Effector memory CD8-positive, alpha-beta T cell (primary cell): ENCODE measurements around the gene TTLL9.
"Not testable (repeated sequence)": the region's sequence is repeated elsewhere in the genome, so short reads cannot be mapped to it uniquely, and the experiment has no call there.

Source experiments
- ATAC-seq: fragments of 150-1000 bp; cut with Tn5 transposase; replicated peaks from 2 replicates; pipeline ENCODE4 v1.10.0; 2021; ENCODE audit warnings: mild to moderate bottlenecking, moderate library complexity
- DNase-seq, 3 experiments: peaks; one replicate each; pipeline ENCODE4 v3.0.0; 2021
- H3K27ac Mint-ChIP-seq, 2 donors: one replicate each; pipeline ENCODE4 v1.8.0; 2022; ENCODE audit warnings: mild to moderate bottlenecking in 2 of 2, mixed read lengths in 2 of 2, moderate library complexity in 2 of 2
- H3K27me3 Mint-ChIP-seq, 2 donors: one replicate each; pipeline ENCODE4 v1.8.0; 2022; ENCODE audit warnings: mixed read lengths in 2 of 2
- H3K36me3 Mint-ChIP-seq: one replicate; pipeline ENCODE4 v1.8.0; 2022; ENCODE audit warnings: mild to moderate bottlenecking, moderate library complexity, mixed read lengths; ENCODE audit not compliant: insufficient read depth
- H3K4me1 Mint-ChIP-seq, 2 donors: one replicate each; pipeline ENCODE4 v1.8.0; 2022; ENCODE audit warnings: low read depth in 2 of 2, mixed read lengths in 2 of 2
- H3K4me3 Mint-ChIP-seq, 2 donors: one replicate each; pipeline ENCODE4 v1.8.0; 2022; ENCODE audit warnings: mild to moderate bottlenecking in 2 of 2, mixed read lengths in 2 of 2, moderate library complexity in 2 of 2
- H3K9me3 Mint-ChIP-seq, 2 donors: one replicate each; pipeline ENCODE4 v1.8.0; 2022; ENCODE audit warnings: mixed read lengths in 2 of 2

TTLL9 gene

DNA sequence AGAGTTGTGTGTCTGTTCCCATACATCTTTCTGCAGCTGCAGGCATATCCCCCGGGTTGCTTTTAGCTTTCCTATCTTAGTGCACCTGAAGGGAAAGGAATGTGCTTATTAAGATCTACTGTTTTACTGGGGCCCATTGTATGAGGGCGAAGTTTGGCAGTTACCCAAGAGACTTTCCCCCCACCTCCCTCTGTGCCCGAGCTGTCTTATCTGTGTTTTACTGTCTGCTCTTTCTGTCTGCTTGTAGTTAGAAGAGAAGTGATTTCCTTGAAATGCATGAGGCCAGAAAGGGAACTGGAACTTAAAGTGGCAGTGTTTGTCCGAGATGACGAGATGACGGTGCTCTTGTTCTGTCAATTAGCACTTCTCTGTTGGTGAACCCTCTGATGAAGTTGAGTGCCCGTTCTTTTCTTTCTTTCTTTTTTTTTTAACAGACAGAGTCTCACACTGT is 47.6 kb downstream of the TTLL9 start:
- not testable (repeated sequence) for H3K27ac Mint-ChIP-seq, H3K36me3 Mint-ChIP-seq, H3K4me3 Mint-ChIP-seq, H3K9me3 Mint-ChIP-seq, H3K4me1 Mint-ChIP-seq, ATAC-seq, DNase-seq
- peaks cover 32 to 53% of the 10 kb centered on the region in 2 donors for H3K27me3 Mint-ChIP-seq

DNA sequence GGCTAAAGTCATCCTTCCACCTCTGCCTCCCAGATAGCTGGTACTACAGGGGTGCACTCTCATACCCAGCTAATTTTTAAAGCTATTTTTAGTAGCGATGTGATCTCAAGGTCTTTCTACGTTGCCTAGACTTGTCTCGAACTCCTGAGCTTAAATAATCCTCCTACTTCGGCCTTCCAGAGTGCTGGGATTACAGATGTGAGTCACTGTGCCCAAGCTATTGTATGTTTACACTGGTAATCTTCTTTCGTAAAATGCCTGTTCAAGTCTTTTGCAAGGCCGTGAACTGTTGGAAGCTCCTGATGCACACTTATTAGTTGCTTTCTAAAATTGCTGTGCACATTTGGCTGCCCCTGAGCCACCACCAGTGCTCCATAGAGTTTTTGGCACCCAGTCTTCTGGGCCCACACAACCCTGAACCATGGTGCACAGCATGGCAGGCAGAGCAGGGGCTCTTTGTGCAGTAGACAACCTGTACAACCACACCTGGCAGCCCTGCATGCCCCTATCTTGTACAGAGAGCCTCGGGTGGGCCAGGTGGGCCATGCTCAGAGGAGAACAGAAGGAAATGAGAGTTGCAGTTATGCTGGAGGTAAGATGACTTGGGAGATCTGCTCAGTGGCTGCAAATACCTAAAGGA is 48.2 kb downstream of the TTLL9 start:
- ATAC-seq (no peak), DNase-seq (no peak)
- Mint-ChIP-seq H3K4me1 (peaks cover 0 to under 1% of the 10 kb centered on the region in 2 donors), H3K4me3 (no peak overlapping the region), H3K36me3 (peaks cover 2% of the 10 kb centered on the region), H3K27ac (no peak overlapping the region), H3K9me3 (no peaks in the 10 kb centered on the region), H3K27me3 (peaks cover 38 to 59% of the 10 kb centered on the region in 2 donors)

GRCh38 chr20:31919410-31920155 is 49.1 kb downstream of the TTLL9 start:
- H3K27ac Mint-ChIP-seq: no peak overlapping the region
- no peaks in the 10 kb centered on the region for H3K9me3 Mint-ChIP-seq
- H3K4me3 Mint-ChIP-seq: no peak overlapping the region
- no peak for ATAC-seq
- peaks cover 2% of the 10 kb centered on the region for H3K36me3 Mint-ChIP-seq
- no peak for DNase-seq
- H3K27me3 Mint-ChIP-seq: peaks cover 48 to 69% of the 10 kb centered on the region in 2 donors
- peaks cover 0 to 2% of the 10 kb centered on the region in 2 donors for H3K4me1 Mint-ChIP-seq

DNA sequence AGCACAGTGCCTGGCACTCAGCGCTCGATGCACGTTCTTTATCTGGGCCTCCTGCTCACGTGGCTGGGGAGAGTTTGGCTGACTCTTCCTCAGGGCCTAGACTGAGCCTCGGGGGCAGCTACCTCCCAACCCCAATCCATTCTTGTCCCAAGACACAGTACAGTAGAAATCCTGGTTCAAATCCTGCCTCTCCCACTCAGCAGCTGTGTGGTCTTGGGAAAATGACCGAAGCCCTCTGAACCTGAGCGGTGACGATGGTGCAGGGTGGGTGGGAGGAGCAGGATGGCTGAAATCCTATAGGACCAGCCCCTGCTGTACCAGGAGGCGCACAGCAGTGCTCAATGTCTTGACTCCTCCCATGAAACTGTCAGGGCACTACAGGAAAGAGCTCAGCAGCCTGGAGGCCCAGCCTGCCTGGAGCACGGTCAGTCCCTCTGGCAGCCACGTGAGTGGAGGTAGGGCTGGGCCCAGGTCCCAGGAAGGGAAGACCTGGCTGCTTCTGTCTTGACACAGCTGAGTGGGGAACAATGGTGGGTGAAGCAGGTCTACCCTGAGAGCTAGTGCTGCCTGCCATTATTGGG is 49.9 kb downstream of the TTLL9 start:
- DNase-seq (no peak), ATAC-seq (no peak)
- Mint-ChIP-seq H3K27ac (no peak overlapping the region), H3K27me3 (peaks cover 51 to 77% of the 10 kb centered on the region in 2 donors), H3K4me1 (peaks cover 0 to 2% of the 10 kb centered on the region in 2 donors), H3K36me3 (no peaks in the 10 kb centered on the region), H3K4me3 (no peak overlapping the region), H3K9me3 (no peaks in the 10 kb centered on the region)

- not testable (repeated sequence) for H3K4me3 Mint-ChIP-seq, H3K27ac Mint-ChIP-seq, DNase-seq, ATAC-seq, H3K9me3 Mint-ChIP-seq, H3K36me3 Mint-ChIP-seq, H3K4me1 Mint-ChIP-seq
- peaks cover 62 to 88% of the 10 kb centered on the region in 2 donors for H3K27me3 Mint-ChIP-seq
Observed at GRCh38 chr20:31921480-31921879, 51.0 kb downstream of the TTLL9 start.

GRCh38 chr20:31922181-31922580 is 51.7 kb downstream of the TTLL9 start:
- H3K27ac Mint-ChIP-seq: no peak overlapping the region
- peaks cover 0 to 2% of the 10 kb centered on the region in 2 donors for H3K4me1 Mint-ChIP-seq
- no peak overlapping the region for H3K4me3 Mint-ChIP-seq
- DNase-seq: no peak
- H3K27me3 Mint-ChIP-seq: peaks cover 63 to 89% of the 10 kb centered on the region in 2 donors
- ATAC-seq: no peak
- no peaks in the 10 kb centered on the region for H3K36me3 Mint-ChIP-seq
- no peaks in the 10 kb centered on the region for H3K9me3 Mint-ChIP-seq

GRCh38 chr20:31922588-31922987 is 52.2 kb downstream of the TTLL9 start:
- H3K4me1 Mint-ChIP-seq: peaks cover 0 to 2% of the 10 kb centered on the region in 2 donors
- no peak overlapping the region for H3K27ac Mint-ChIP-seq
- H3K9me3 Mint-ChIP-seq: no peaks in the 10 kb centered on the region
- H3K27me3 Mint-ChIP-seq: peaks cover 63 to 89% of the 10 kb centered on the region in 2 donors
- no peak for DNase-seq
- ATAC-seq: no peak
- H3K4me3 Mint-ChIP-seq: no peak overlapping the region
- no peaks in the 10 kb centered on the region for H3K36me3 Mint-ChIP-seq

GRCh38 chr20:31923388-31924331 is 53.2 kb downstream of the TTLL9 start:
- Mint-ChIP-seq H3K27ac (no peak overlapping the region), H3K27me3 (peaks cover 53 to 82% of the 10 kb centered on the region in 2 donors), H3K9me3 (no peaks in the 10 kb centered on the region), H3K36me3 (no peaks in the 10 kb centered on the region), H3K4me1 (peaks cover 0 to 2% of the 10 kb centered on the region in 2 donors), H3K4me3 (no peak overlapping the region)
- DNase-seq: no peak
- ATAC-seq: no peak

DNA sequence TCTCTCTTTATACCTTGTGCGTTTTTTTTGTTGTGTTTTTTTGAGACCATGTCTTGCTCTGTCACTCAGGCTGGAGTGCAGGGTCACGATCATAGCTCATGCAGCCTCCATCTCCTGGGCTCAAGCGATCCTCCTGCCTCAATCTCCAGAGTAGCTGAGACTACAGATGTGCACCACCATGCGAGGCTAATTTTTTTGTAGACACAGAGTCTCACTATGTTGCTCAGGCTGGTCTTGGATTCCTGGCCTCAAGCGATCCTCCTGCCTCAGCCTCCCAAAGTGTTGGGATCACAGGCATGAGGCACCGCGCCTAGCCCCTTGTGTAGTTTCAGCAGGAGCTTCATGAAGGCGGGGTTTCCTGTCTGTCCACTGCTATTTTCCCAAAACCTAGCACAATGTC is 54.1 kb downstream of the TTLL9 start:
- Mint-ChIP-seq H3K4me3 (no peak overlapping the region), H3K27ac (no peak overlapping the region), H3K9me3 (no peaks in the 10 kb centered on the region), H3K36me3 (no peaks in the 10 kb centered on the region), H3K4me1 (peaks cover 0 to 2% of the 10 kb centered on the region in 2 donors), H3K27me3 (peaks cover 46 to 77% of the 10 kb centered on the region in 2 donors)
- DNase-seq (no peak), ATAC-seq (no peak)

DNA sequence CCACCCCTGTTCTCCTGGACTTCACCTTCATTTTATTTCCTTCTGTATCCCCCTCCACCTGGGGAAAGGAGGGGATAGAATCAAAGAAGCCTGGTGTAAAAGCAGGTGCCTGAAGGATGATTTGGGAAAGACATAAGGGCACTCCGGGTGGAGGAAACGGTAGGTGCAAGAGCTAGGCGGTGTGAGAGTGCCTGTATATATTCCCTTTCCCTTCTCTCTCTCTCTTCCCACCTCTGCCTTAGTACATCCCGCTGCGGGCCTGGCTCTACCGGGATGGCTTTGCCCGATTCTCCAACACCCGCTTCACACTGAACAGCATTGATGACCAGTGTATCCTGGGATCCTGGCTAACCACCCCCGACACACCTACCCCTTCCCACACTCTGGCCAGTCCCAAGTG is 55.2 kb downstream of the TTLL9 start:
- Mint-ChIP-seq H3K36me3 (no peaks in the 10 kb centered on the region), H3K9me3 (no peaks in the 10 kb centered on the region), H3K27me3 (peaks cover 35 to 66% of the 10 kb centered on the region in 2 donors), H3K27ac (no peak overlapping the region), H3K4me1 (peaks cover 0 to 2% of the 10 kb centered on the region in 2 donors), H3K4me3 (no peak overlapping the region)
- no peak for ATAC-seq
- DNase-seq: no peak

GRCh38 chr20:31926493-31926892 is 56.1 kb downstream of the TTLL9 start:
- Mint-ChIP-seq H3K9me3 (no peaks in the 10 kb centered on the region), H3K4me1 (peaks cover 0 to 2% of the 10 kb centered on the region in 2 donors), H3K27me3 (peaks cover 36 to 66% of the 10 kb centered on the region in 2 donors), H3K4me3 (no peak overlapping the region), H3K27ac (no peak overlapping the region), H3K36me3 (no peaks in the 10 kb centered on the region)
- ATAC-seq (no peak), DNase-seq (no peak)

GRCh38 chr20:31927627-31928159 is 57.3 kb downstream of the TTLL9 start:
- Mint-ChIP-seq H3K4me3 (no peak overlapping the region), H3K9me3 (no peaks in the 10 kb centered on the region), H3K36me3 (no peaks in the 10 kb centered on the region), H3K27me3 (peaks cover 39 to 64% of the 10 kb centered on the region in 2 donors), H3K27ac (no peak overlapping the region), H3K4me1 (peaks cover 0 to 2% of the 10 kb centered on the region in 2 donors)
- no peak for ATAC-seq
- no peak for DNase-seq

DNA sequence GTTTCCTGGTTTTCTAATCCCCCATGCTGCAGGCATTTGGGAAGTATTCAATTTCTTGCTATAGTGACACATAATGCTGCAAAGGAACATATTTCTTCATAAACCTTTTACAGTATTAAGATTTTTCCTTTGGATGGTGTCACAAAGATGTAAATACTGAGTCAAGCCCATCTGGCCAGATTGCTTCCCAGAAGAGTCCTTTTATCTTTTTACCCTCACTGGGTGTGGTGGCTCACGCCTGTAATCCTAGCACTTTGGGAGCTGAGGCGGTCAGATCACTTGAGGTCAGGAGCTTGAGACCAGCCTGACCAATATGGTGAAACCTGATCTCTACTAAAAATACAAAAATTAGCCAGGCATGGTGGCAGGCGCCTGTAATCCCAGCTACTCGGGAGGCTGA is 59.2 kb downstream of the TTLL9 start:
- not testable (repeated sequence) for H3K27ac Mint-ChIP-seq, ATAC-seq, H3K4me3 Mint-ChIP-seq, H3K36me3 Mint-ChIP-seq, DNase-seq, H3K4me1 Mint-ChIP-seq, H3K9me3 Mint-ChIP-seq
- peaks cover 21 to 47% of the 10 kb centered on the region in 2 donors for H3K27me3 Mint-ChIP-seq
